H9 (cell line): ENCODE data around the gene CLIP3. TPM values are rescaled to one million over a fixed set of nuclear protein-coding genes. Genes with fewer than 3 reads are reported as not detected.

Experiments
- DNase-seq: peaks from one replicate; pipeline ENCODE4 v3.0.0-alpha.2; 2017
- H2AFZ ChIP-seq: one replicate; pipeline ENCODE4 v1.6.1; 2013; ENCODE audit warnings: mild to moderate bottlenecking, low read length, control low read depth, moderate library complexity
- H2AK5ac ChIP-seq: 2 replicates; pipeline ENCODE4 v1.6.1; 2013; ENCODE audit warnings: low read length, control low read depth, mixed read lengths; ENCODE audit not compliant: insufficient read length
- H2BK120ac ChIP-seq: one replicate; pipeline ENCODE4 v1.6.1; 2013; ENCODE audit warnings: low read depth, mild to moderate bottlenecking, low read length, control low read depth, inconsistent platforms; ENCODE audit not compliant: poor library complexity, severe bottlenecking
- H2BK12ac ChIP-seq: 2 replicates; pipeline ENCODE4 v1.6.1; 2013; ENCODE audit warnings: low read length, control low read depth, mixed read lengths, low read depth; ENCODE audit not compliant: insufficient read length
- H2BK15ac ChIP-seq: 2 replicates; pipeline ENCODE4 v1.6.1; 2013; ENCODE audit warnings: low read depth, low read length, control low read depth
- H2BK20ac ChIP-seq: one replicate; pipeline ENCODE4 v1.6.1; 2013; ENCODE audit warnings: low read depth, mild to moderate bottlenecking, low read length, control low read depth, inconsistent platforms; ENCODE audit not compliant: poor library complexity, severe bottlenecking
- H2BK5ac ChIP-seq: 2 replicates; pipeline ENCODE4 v1.6.1; 2013; ENCODE audit warnings: low read length, control low read depth, mixed read lengths; ENCODE audit not compliant: insufficient read length
- H3K14ac ChIP-seq: 2 replicates; pipeline ENCODE4 v1.6.1; 2013; ENCODE audit warnings: low read length, control low read depth; ENCODE audit not compliant: insufficient read depth
- H3K18ac ChIP-seq: 2 replicates; pipeline ENCODE4 v1.6.1; 2013; ENCODE audit warnings: low read depth, mild to moderate bottlenecking, mixed read lengths, low read length, control low read depth; ENCODE audit not compliant: insufficient read length
- H3K23ac ChIP-seq: 2 replicates; pipeline ENCODE4 v1.6.1; 2013; ENCODE audit warnings: low read length, control low read depth, mixed read lengths, low read depth; ENCODE audit not compliant: insufficient read length
- H3K23me2 ChIP-seq: 2 replicates; pipeline ENCODE4 v1.6.1; 2013; ENCODE audit warnings: low read depth, mild to moderate bottlenecking, mixed read lengths, low read length, control low read depth; ENCODE audit not compliant: insufficient read length, poor library complexity, severe bottlenecking
- H3K27ac ChIP-seq: 2 replicates; pipeline ENCODE4 v1.5.1; 2013; ENCODE audit warnings: low read length, control low read depth, mixed read lengths, low read depth; ENCODE audit not compliant: insufficient read length
- H3K27me3 ChIP-seq: 2 replicates; pipeline ENCODE4 v1.6.1; 2013; ENCODE audit warnings: low read length, control low read depth, inconsistent platforms; ENCODE audit not compliant: insufficient read depth
- H3K4ac ChIP-seq: 2 replicates; pipeline ENCODE4 v1.6.1; 2013; ENCODE audit warnings: low read depth, mild to moderate bottlenecking, control low read depth, inconsistent platforms, low read length, moderate library complexity
- H3K4me1 ChIP-seq: 2 replicates; pipeline ENCODE4 v1.6.1; 2013; ENCODE audit warnings: low read length, control low read depth, inconsistent platforms; ENCODE audit not compliant: insufficient read depth
- H3K4me2 ChIP-seq: 2 replicates; pipeline ENCODE4 v1.6.1; 2013; ENCODE audit warnings: low read length, control low read depth, mixed read lengths; ENCODE audit not compliant: insufficient read length, insufficient read depth
- H3K56ac ChIP-seq: 2 replicates; pipeline ENCODE4 v1.6.1; 2013; ENCODE audit warnings: low read depth, mild to moderate bottlenecking, mixed read lengths, low read length, control low read depth; ENCODE audit not compliant: insufficient read length
- H3K79me1 ChIP-seq: 2 replicates; pipeline ENCODE4 v1.6.1; 2013; ENCODE audit warnings: low read depth, mild to moderate bottlenecking, moderate library complexity, low read length, control low read depth, inconsistent platforms; ENCODE audit not compliant: insufficient read depth, poor library complexity, severe bottlenecking
- H3K79me2 ChIP-seq: 2 replicates; pipeline ENCODE4 v1.6.1; 2013; ENCODE audit warnings: low read length, control low read depth, inconsistent platforms; ENCODE audit not compliant: insufficient read depth
- H3K9ac ChIP-seq: 2 replicates; pipeline ENCODE4 v1.6.1; 2013; ENCODE audit warnings: low read length, control low read depth, mixed read lengths; ENCODE audit not compliant: insufficient read length; ENCODE audit errors: extremely low read depth
- H3K9me3 ChIP-seq: one replicate; pipeline ENCODE4 v1.6.1; 2013; ENCODE audit warnings: low read depth, low read length, inconsistent platforms; ENCODE audit not compliant: control insufficient read depth
- H3T11ph ChIP-seq: one replicate; pipeline ENCODE4 v1.6.1; 2013; ENCODE audit warnings: mild to moderate bottlenecking, low read length, control low read depth, inconsistent platforms
- H4K20me1 ChIP-seq: one replicate; pipeline ENCODE4 v1.6.1; 2013; ENCODE audit not compliant: control insufficient read depth, insufficient read length, insufficient read depth
- H4K5ac ChIP-seq: 2 replicates; pipeline ENCODE4 v1.6.1; 2013; ENCODE audit warnings: low read depth, mild to moderate bottlenecking, mixed read lengths, low read length, control low read depth; ENCODE audit not compliant: insufficient read length
- H4K8ac ChIP-seq: replicated peaks from 2 replicates; pipeline ENCODE4 v1.6.1; 2013; ENCODE audit warnings: low read length, control low read depth, mixed read lengths, low read depth; ENCODE audit not compliant: insufficient read length
- H4K91ac ChIP-seq: 2 replicates; pipeline ENCODE4 v1.6.1; 2013; ENCODE audit warnings: low read depth, mild to moderate bottlenecking, moderate library complexity, mixed read lengths, low read length, control low read depth; ENCODE audit not compliant: insufficient read length
- H3K27ac Mint-ChIP-seq, 3 experiments: 2 replicates in 2 of 3; 3 replicates in 1 of 3; pipeline ENCODE4 v1.8.0; 2020 to 2021; ENCODE audit warnings: mixed read lengths in 3 of 3, mild to moderate bottlenecking in 1 of 3, moderate library complexity in 1 of 3
- H3K27me3 Mint-ChIP-seq: 2 replicates; pipeline ENCODE4 v1.8.0; 2021; ENCODE audit warnings: low read depth, mild to moderate bottlenecking, moderate library complexity, mixed read lengths
- H3K36me3 Mint-ChIP-seq, 3 experiments: 2 replicates in 2 of 3; 3 replicates in 1 of 3; pipeline ENCODE4 v1.8.0; 2020 to 2021; ENCODE audit warnings: low read depth in 3 of 3, mixed read lengths in 3 of 3; ENCODE audit not compliant: insufficient read depth in 1 of 3
- H3K4me1 Mint-ChIP-seq, 2 experiments: 2 replicates each; pipeline ENCODE4 v1.8.0; 2020; ENCODE audit warnings: mixed read lengths in 2 of 2
- H3K4me3 Mint-ChIP-seq, 2 experiments: 2 replicates in 1 of 2; 3 replicates in 1 of 2; pipeline ENCODE4 v1.8.0; 2020 to 2021; ENCODE audit warnings: mild to moderate bottlenecking in 2 of 2, mixed read lengths in 2 of 2, moderate library complexity in 1 of 2
- H3K9me3 Mint-ChIP-seq, 2 experiments: 2 replicates in 1 of 2; 3 replicates in 1 of 2; pipeline ENCODE4 v1.8.0; 2020; ENCODE audit warnings: mild to moderate bottlenecking in 2 of 2, mixed read lengths in 2 of 2, moderate library complexity in 1 of 2
- CTCF ChIP-seq: fragments of 200-600 bp; sonication (generic); conservative IDR thresholded peaks from 3 replicates; pipeline ENCODE4 v1.8.0; 2021; ENCODE audit warnings: antibody characterized with exemption, mild to moderate bottlenecking
- WGBS: extraction: QIAGEN DNeasy Blood & Tissue Kit; methylation state at CpG from one replicate; pipeline ENCODE4 v1.1.7; 2013; ENCODE audit warnings: missing lambda C conversion rate, low lambda C conversion rate, mixed read lengths; ENCODE audit not compliant: insufficient read length; ENCODE audit errors: extremely low coverage; 5-methylcytosine and 5-hydroxymethylcytosine counted together
- total RNA-seq: library from RNA; stranded (reverse); gene quantifications from 2 replicates; pipeline ENCODE4 v1.2.1, GENCODE V29; 2021

CLIP3 gene
- total RNA-seq, 1 experiment from 2014 or later = 19.7 TPM

GRCh38 chr19:36010402-36010801 is 22.3 kb downstream of the CLIP3 start:
- no peak overlapping the region for H2AK5ac ChIP-seq
- H3K27me3 Mint-ChIP-seq = peaks cover 1% of the 10 kb centered on the region
- H2BK20ac ChIP-seq = no peak overlapping the region
- H4K20me1 ChIP-seq = no peaks in the 10 kb centered on the region
- H3K4me2 ChIP-seq = no peak overlapping the region
- no peak overlapping the region for H3K14ac ChIP-seq
- H4K8ac ChIP-seq = no peak overlapping the region
- peaks cover 36 to 40% of the 10 kb centered on the region in 2 experiments for H3K4me1 Mint-ChIP-seq
- H3K56ac ChIP-seq = no peak overlapping the region
- no peak overlapping the region for H2AFZ ChIP-seq
- no peak overlapping the region for H4K5ac ChIP-seq
- no peak overlapping the region for H2BK12ac ChIP-seq
- no peaks in the 10 kb centered on the region for H3K9me3 ChIP-seq
- H3K27ac Mint-ChIP-seq = no peak overlapping the region
- H2BK5ac ChIP-seq = no peak overlapping the region
- TF ChIP-seq CTCF = no peak
- H2BK15ac ChIP-seq = no peak overlapping the region
- no peaks in the 10 kb centered on the region for H3K27me3 ChIP-seq
- H3K4me1 ChIP-seq = no peaks in the 10 kb centered on the region
- no peak for DNase-seq
- H2BK120ac ChIP-seq = no peak overlapping the region
- H3K4ac ChIP-seq = no peak overlapping the region
- H3T11ph ChIP-seq = no peak overlapping the region
- no peak overlapping the region for H3K18ac ChIP-seq
- no peaks in the 10 kb centered on the region; a peak in 2 of 5 replicates for H3K9me3 Mint-ChIP-seq
- WGBS = no CpG with 5 or more reads among the region's 11 CpGs
- no peak overlapping the region for H3K27ac ChIP-seq
- H3K36me3 Mint-ChIP-seq = peaks cover 3 to 14% (median 10%) of the 10 kb centered on the region in 3 experiments
- no peaks in the 10 kb centered on the region for H3K79me2 ChIP-seq
- no peak overlapping the region for H3K9ac ChIP-seq
- no peak overlapping the region for H3K23ac ChIP-seq
- H4K91ac ChIP-seq = no peak overlapping the region
- H3K79me1 ChIP-seq = peaks cover 2% of the 10 kb centered on the region
- peaks cover 24% of the 10 kb centered on the region for H3K23me2 ChIP-seq
- H3K4me3 Mint-ChIP-seq = peak overlapping the region in 1 of 2 experiments; percentile 79; a peak in 3 of 5 replicates
